HepG2 (cell line): Measurements from ENCODE around the gene NDE1. TPM values are rescaled to one million over a fixed set of nuclear protein-coding genes. Genes with fewer than 3 reads are reported as not detected.

Source experiments
- ATAC-seq: fragments of 200-7000 bp; cut with Tn5 transposase; 3 replicates; pipeline ENCODE4 v1.9.1; 2020; ENCODE audit warnings: mild to moderate bottlenecking, moderate library complexity
- BruUV-seq: library from RNA; stranded (reverse); fragments of 400-500 nt; replicated peaks from 2 replicates; lab custom pipeline; 2021; lab: Mats Ljungman, UMichigan
- CTCF ChIA-PET: fragments of 300-600 bp; formaldehyde crosslinking; extraction: SDS; loops from one replicate; lab custom pipeline; 2021; ENCODE audit warnings: low total read pairs, inconsistent platforms, low intra/inter-chr PET ratio; lab: Yijun Ruan, JAX
- POLR2A ChIA-PET: fragments of 350-600 bp; sonication (Branson Sonifier 250); formaldehyde crosslinking; loops from one replicate; lab custom pipeline; 2020; ENCODE audit warnings: antibody characterized with exemption, inconsistent platforms; lab: Yijun Ruan, JAX
- DNase-seq: peaks from one replicate; pipeline ENCODE4 v3.0.0-alpha.2; 2015; ENCODE audit warnings: low spot score
- FAIRE-seq: peaks from 3 replicates; lab custom pipeline; 2011; peaks lifted over from hg19 to GRCh38; lab: Jason Lieb, UNC
- H2AFZ ChIP-seq: one replicate; pipeline ENCODE4 v1.6.1; 2011; ENCODE audit warnings: low read length, inconsistent platforms
- H3K27ac ChIP-seq: fragments of 300-600 bp; 3 replicates; pipeline ENCODE4 v1.8.0; 2011; ENCODE audit warnings: mixed run types, mild to moderate bottlenecking, mixed read lengths, low read length, inconsistent platforms; ENCODE audit not compliant: insufficient read depth; ENCODE audit errors: extremely low read length
- H3K27me3 ChIP-seq, 2 experiments: fragments of 200-600 bp in 1 of 2; 2 replicates in 1 of 2; 3 replicates in 1 of 2; pipeline versions ENCODE4 v1.6.0 to v1.8.0; 2011; ENCODE audit warnings: low read length in 2 of 2, mild to moderate bottlenecking in 2 of 2, moderate library complexity in 2 of 2, inconsistent platforms in 1 of 2; ENCODE audit not compliant: insufficient read depth in 2 of 2, control insufficient read depth in 1 of 2
- H3K36me3 ChIP-seq, 2 experiments: fragments of 200-600 bp in 1 of 2; replicated peaks in 1 of 2; 2 replicates in 1 of 2; 3 replicates in 1 of 2; pipeline versions ENCODE4 v1.5.1 to v1.8.0; 2011; ENCODE audit warnings: low read length in 2 of 2, inconsistent platforms in 1 of 2; ENCODE audit not compliant: insufficient read depth in 2 of 2, control insufficient read depth in 1 of 2
- H3K4me1 ChIP-seq: 2 replicates; pipeline ENCODE4 v1.5.1; 2012; ENCODE audit warnings: low read length, inconsistent platforms; ENCODE audit not compliant: insufficient read depth
- H3K4me2 ChIP-seq: 2 replicates; pipeline ENCODE4 v1.6.0; 2011; ENCODE audit warnings: low read depth, low read length, inconsistent platforms
- H3K4me3 ChIP-seq, 3 experiments: fragments of 200-600 bp in 1 of 3; sonication (generic), shearing (Covaris generic) in 1 of 3; replicated peaks in 1 of 3; 2 replicates each; pipeline ENCODE4 v1.5.1; 2011 to 2016; ENCODE audit warnings: low read length in 3 of 3, inconsistent platforms in 2 of 3, low read depth in 2 of 3, mild to moderate bottlenecking in 2 of 3, control low read depth in 1 of 3, mixed read lengths in 1 of 3; ENCODE audit not compliant: insufficient read depth in 1 of 3
- H3K79me2 ChIP-seq: one replicate; pipeline ENCODE4 v1.6.1; 2011; ENCODE audit warnings: low read length, inconsistent platforms; ENCODE audit not compliant: insufficient read depth
- H3K9ac ChIP-seq: 2 replicates; pipeline ENCODE4 v1.6.0; 2011; ENCODE audit warnings: mild to moderate bottlenecking, low read depth, low read length, inconsistent platforms; ENCODE audit not compliant: insufficient read depth
- H3K9me3 ChIP-seq: 2 replicates; pipeline ENCODE4 v1.5.1; 2012; ENCODE audit warnings: mild to moderate bottlenecking, low read length
- H4K20me1 ChIP-seq: 2 replicates; pipeline ENCODE4 v1.6.0; 2011; ENCODE audit warnings: inconsistent platforms, mild to moderate bottlenecking, low read length, moderate library complexity; ENCODE audit not compliant: insufficient read depth
- FOSL1 ChIP-seq: sonication (generic); formaldehyde crosslinking; IDR thresholded peaks from 2 replicates; pipeline ENCODE4 v1.9.0; 2021; ENCODE audit warnings: missing genetic modification reagents, borderline replicate concordance
- JUNB ChIP-seq: sonication (generic); formaldehyde crosslinking; IDR thresholded peaks from 2 replicates; pipeline ENCODE4 v1.8.0; 2022; ENCODE audit warnings: missing genetic modification reagents, mild to moderate bottlenecking, borderline replicate concordance
- SMARCE1 ChIP-seq: fragments of 450-650 bp; IDR thresholded peaks from 2 replicates; pipeline ENCODE4 v1.6.1; 2017; ENCODE audit warnings: borderline replicate concordance
- WGBS: methylation state at CpG from one replicate; pipeline ENCODE4 v1.1.6; 2017; ENCODE audit warnings: low lambda C conversion rate; 5-methylcytosine and 5-hydroxymethylcytosine counted together
- in situ Hi-C: cut with HindIII; loops from 2 replicates; pipeline ENCODE4 v1.10.0; 2017; ENCODE audit warnings: low pct_unique_long_range_greater_than_20kb; ENCODE audit not compliant: extremely low pct_ligation_motif_present
- intact Hi-C: fragments of 100-400 bp; cut with micrococcal nuclease; formaldehyde crosslinking; loops from one replicate; pipeline ENCODE4 v1.10.0; 2022; ENCODE audit not compliant: unreplicated experiment
- polyA plus RNA-seq, 8 experiments: library from polyadenylated mRNA; depleted of rRNA in 3 of 8; stranded (reverse) in 7 of 8; unstranded in 1 of 8; fragments of >200 nt; fragmentation: Illumina TruSeq in 4 of 8; extraction: Trizol in 4 of 8; gene quantifications; 2 replicates each; pipeline versions ENCODE4 v1.2.1 to v1.2.3, GENCODE V29; 2011 to 2016; ENCODE audit warnings: low read depth in 4 of 8, missing spikeins in 1 of 8, mixed read lengths in 1 of 8; ENCODE audit not compliant: insufficient read depth in 1 of 8
- total RNA-seq, 5 experiments: library from RNA; depleted of rRNA; stranded (reverse); fragments of >200 nt; fragmentation: Illumina TruSeq; extraction: Trizol; gene quantifications; 2 replicates each; pipeline ENCODE4 v1.2.3, GENCODE V29; 2016; ENCODE audit warnings: low read depth in 1 of 5
- TF ChIP-seq, protein P1 (sequence below), 2 experiments: fragments of 450-650 bp in 1 of 2; sonication (generic) in 1 of 2; formaldehyde crosslinking; IDR thresholded peaks; 2 replicates each; pipeline versions ENCODE4 v1.5.0 to v1.8.0; 2020 to 2022; ENCODE audit warnings: mild to moderate bottlenecking in 1 of 2, missing genetic modification reagents in 1 of 2
- TF ChIP-seq, protein P2 (sequence below): sonication (generic); formaldehyde crosslinking; IDR thresholded peaks from 2 replicates; pipeline ENCODE4 v1.4.0; 2020; ENCODE audit warnings: missing genetic modification reagents
- TF ChIP-seq, protein P3 (sequence below): IDR thresholded peaks from 2 replicates; pipeline ENCODE4 v1.6.1; 2016

The NDE1 gene
- total and polyA plus RNA-seq, 2 of the 13 experiments (the other 11 are each of a cell fraction or from before 2014, with no cell fraction given), result 40.9 to 72.5 TPM

DNA sequence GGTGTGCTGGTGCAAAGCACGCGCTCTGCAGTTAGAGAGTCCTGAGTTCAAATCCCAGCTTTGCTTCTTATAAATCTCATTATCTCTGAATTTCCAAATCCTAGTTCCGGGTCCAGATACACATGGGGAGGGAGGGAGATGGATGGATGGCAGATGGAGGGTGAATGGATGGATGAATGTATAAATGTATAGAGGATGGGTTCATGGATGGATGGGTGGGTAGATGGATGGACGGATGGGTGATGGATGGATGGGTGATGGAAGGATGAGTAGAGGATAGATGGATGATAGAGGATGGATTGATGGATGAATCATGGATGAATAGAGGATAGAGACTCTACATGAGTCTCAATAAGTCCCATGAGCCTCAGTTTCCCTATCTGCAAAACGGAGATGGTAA lies 116.9 kb downstream of the NDE1 start:
- ChIA-PET CTCF (interaction anchor here (1.7 to 2.8 kb wide), 2 partner anchors 55 to 361 kb away, joined by 18 to 30 read pairs; no protein-coding TSS in a partner anchor), POLR2A (no interaction called here)
- Histone ChIP-seq H3K9ac (no peak overlapping the region), H4K20me1 (no peaks in the 10 kb centered on the region), H3K27me3 (peaks cover 0 to 17% of the 10 kb centered on the region in 2 experiments; a peak in 4 of 5 replicates), H3K36me3 (no peaks in the 10 kb centered on the region), H2AFZ (no peak overlapping the region), H3K9me3 (no peaks in the 10 kb centered on the region), H3K79me2 (no peaks in the 10 kb centered on the region), H3K4me1 (no peaks in the 10 kb centered on the region), H3K4me3 (no peak overlapping the region), H3K27ac (no peak overlapping the region), H3K4me2 (no peak overlapping the region)
- DNase-seq, result no peak
- TF ChIP-seq, protein P1, sequence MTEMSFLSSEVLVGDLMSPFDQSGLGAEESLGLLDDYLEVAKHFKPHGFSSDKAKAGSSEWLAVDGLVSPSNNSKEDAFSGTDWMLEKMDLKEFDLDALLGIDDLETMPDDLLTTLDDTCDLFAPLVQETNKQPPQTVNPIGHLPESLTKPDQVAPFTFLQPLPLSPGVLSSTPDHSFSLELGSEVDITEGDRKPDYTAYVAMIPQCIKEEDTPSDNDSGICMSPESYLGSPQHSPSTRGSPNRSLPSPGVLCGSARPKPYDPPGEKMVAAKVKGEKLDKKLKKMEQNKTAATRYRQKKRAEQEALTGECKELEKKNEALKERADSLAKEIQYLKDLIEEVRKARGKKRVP (CRISPR knock-in tag; IDR thresholded peaks at IDR 0.05), result 0 out of 4 replicates have a peak, but pooled peaks of 1 of the 2 experiments have one; percentile 12
- TF ChIP-seq SMARCE1 (no peak), JUNB (CRISPR knock-in tag) (0 out of 2 replicates have a peak, but pooled peaks have one; percentile 21), FOSL1 (CRISPR knock-in tag) (no peak)
- TF ChIP-seq, protein P2, sequence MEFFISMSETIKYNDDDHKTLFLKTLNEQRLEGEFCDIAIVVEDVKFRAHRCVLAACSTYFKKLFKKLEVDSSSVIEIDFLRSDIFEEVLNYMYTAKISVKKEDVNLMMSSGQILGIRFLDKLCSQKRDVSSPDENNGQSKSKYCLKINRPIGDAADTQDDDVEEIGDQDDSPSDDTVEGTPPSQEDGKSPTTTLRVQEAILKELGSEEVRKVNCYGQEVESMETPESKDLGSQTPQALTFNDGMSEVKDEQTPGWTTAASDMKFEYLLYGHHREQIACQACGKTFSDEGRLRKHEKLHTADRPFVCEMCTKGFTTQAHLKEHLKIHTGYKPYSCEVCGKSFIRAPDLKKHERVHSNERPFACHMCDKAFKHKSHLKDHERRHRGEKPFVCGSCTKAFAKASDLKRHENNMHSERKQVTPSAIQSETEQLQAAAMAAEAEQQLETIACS, result no peak
- TF ChIP-seq, protein P3, sequence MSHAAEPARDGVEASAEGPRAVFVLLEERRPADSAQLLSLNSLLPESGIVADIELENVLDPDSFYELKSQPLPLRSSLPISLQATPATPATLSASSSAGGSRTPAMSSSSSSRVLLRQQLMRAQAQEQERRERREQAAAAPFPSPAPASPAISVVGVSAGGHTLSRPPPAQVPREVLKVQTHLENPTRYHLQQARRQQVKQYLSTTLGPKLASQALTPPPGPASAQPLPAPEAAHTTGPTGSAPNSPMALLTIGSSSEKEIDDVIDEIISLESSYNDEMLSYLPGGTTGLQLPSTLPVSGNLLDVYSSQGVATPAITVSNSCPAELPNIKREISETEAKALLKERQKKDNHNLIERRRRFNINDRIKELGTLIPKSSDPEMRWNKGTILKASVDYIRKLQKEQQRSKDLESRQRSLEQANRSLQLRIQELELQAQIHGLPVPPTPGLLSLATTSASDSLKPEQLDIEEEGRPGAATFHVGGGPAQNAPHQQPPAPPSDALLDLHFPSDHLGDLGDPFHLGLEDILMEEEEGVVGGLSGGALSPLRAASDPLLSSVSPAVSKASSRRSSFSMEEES (CRISPR knock-in tag), result no peak
- ATAC-seq, result no peak
- FAIRE-seq, result no peak
- intact Hi-C loops (loop anchor here (1.0 to 5.0 kb wide), 3 partner anchors 55 to 420 kb away; no protein-coding TSS in a partner anchor), in situ Hi-C loops (no loop called here)
- 57% methylated on average over 5 of the region's 5 CpGs for whole genome bisulfite sequencing
- BruUV-seq, result no TSS peak
